Neuron (in vitro differentiated cells): ENCODE measurements around the gene USP7.

ENCODE experiments used
- H2AFZ ChIP-seq: one replicate; pipeline ENCODE4 v1.6.1; 2013; ENCODE audit warnings: low read depth, mild to moderate bottlenecking, inconsistent platforms, low read length, moderate library complexity
- H3K27me3 ChIP-seq: one replicate; pipeline ENCODE4 v1.6.1; 2013; ENCODE audit warnings: low read length; ENCODE audit not compliant: insufficient read depth
- H3K36me3 ChIP-seq: one replicate; pipeline ENCODE4 v1.6.1; 2013; ENCODE audit warnings: low read length; ENCODE audit not compliant: insufficient read depth
- H3K4me1 ChIP-seq: one replicate; pipeline ENCODE4 v1.6.1; 2013; ENCODE audit warnings: low read length; ENCODE audit not compliant: insufficient read depth
- H3K4me3 ChIP-seq: 2 replicates; pipeline ENCODE4 v1.5.1; 2013; ENCODE audit warnings: mild to moderate bottlenecking, low read length, moderate library complexity
- H3K9me3 ChIP-seq: one replicate; pipeline ENCODE4 v1.6.1; 2013; ENCODE audit warnings: low read length

USP7 gene

DNA sequence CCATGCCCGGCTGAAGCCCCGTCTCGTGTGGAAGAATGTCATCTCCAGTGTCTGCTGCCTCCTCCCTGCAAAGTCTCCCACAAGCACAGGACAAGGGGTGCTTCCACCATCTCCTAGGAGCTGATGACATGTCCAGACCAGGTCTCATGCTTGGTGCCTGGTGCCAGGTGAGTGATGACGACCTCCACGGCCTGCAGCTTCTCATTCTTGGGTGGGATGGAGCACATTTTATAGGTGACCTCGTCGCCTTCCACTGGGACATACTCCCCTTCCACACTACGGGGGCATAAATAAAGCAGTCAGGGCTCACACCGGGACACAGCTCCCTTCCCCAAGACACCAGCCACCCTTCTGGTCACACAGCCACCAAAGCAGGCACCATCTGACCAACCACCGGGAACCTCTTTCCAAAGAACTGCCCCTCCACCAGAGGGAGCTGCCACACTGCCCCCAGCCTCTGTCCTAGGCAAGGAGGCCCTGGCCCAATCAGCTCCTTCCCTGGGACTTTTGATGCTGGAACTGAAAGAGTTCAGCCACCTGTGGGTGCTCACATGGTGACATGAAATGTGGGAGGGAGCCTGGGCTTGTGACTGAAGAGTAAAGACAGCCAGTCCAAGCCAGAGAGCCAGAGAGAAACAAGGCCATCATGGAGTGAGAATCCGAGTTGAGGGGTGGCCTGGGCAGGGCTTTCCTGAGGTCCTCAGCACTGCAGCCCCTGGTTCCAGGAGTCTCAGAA is 108.5 kb downstream of the USP7 start:
- Histone ChIP-seq H3K4me1 (peaks cover 23% of the 10 kb centered on the region), H2AFZ (no peak overlapping the region), H3K4me3 (no peak overlapping the region), H3K27me3 (no peaks in the 10 kb centered on the region), H3K36me3 (peaks cover 64% of the 10 kb centered on the region), H3K9me3 (no peaks in the 10 kb centered on the region)

DNA sequence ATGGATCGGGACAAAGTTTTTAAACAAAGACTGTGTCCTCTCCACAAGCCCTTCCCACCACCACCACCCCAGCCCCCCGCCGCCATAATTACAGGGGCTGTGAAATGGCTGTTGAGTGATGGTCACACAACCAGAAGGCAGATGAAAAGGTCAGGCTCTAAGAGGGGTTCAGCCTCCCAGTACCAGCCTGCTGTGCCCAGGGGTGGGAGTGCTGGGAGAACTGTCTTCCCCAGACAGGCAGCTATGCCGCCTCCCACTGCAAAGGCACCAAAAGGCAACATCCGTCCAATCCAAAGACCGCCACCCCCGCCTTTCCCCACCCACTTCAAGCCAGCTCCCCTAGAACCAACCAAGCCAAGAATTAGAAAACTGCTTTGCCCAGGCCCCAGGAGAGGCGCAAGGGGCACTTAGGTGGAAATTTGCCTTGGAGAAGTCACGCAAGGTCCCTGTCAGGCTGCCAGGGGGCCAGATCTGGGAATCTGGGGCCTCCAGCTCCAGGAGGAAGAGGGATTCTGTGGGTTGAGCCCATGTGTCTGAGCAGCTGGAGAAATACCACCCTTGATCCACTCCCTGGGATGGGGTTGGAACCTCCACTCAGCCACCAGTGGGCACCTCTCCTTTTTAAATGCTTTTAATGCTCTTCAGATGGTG is 109.3 kb downstream of the USP7 start:
- Histone ChIP-seq H3K9me3 (no peaks in the 10 kb centered on the region), H3K4me3 (no peak overlapping the region), H3K4me1 (peaks cover 19% of the 10 kb centered on the region), H2AFZ (no peak overlapping the region), H3K36me3 (peaks cover 69% of the 10 kb centered on the region), H3K27me3 (no peaks in the 10 kb centered on the region)

- H3K36me3 ChIP-seq: peaks cover 71% of the 10 kb centered on the region
- H2AFZ ChIP-seq: no peak overlapping the region
- no peaks in the 10 kb centered on the region for H3K27me3 ChIP-seq
- H3K4me1 ChIP-seq: peaks cover 19% of the 10 kb centered on the region
- H3K9me3 ChIP-seq: no peaks in the 10 kb centered on the region
- no peak overlapping the region for H3K4me3 ChIP-seq
Observed at GRCh38 chr16:8853611-8854010, 110.1 kb downstream of the USP7 start.

DNA sequence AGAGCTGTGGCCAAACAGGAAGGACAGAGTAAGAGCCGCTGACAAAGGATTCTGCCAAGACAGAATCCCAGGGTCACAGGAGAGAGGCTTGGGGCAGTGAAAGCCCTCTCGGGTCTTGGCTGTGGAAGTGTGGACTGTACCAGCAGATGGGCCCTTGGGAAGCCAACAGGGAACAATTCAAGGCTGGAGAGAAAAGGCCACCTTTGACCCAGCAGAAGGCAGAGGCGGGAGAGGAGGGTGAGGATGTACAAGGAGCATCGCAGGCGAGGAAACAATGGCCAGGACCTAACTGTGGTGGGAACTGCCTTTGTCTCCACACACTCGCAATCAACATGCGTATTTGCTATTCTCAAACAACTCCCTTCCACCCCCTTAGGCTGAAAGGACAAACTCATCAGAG is 110.6 kb downstream of the USP7 start:
- Histone ChIP-seq H3K4me3 (no peak overlapping the region), H3K36me3 (peaks cover 70% of the 10 kb centered on the region), H3K9me3 (no peaks in the 10 kb centered on the region), H3K4me1 (peaks cover 19% of the 10 kb centered on the region), H3K27me3 (no peaks in the 10 kb centered on the region), H2AFZ (no peak overlapping the region)

DNA sequence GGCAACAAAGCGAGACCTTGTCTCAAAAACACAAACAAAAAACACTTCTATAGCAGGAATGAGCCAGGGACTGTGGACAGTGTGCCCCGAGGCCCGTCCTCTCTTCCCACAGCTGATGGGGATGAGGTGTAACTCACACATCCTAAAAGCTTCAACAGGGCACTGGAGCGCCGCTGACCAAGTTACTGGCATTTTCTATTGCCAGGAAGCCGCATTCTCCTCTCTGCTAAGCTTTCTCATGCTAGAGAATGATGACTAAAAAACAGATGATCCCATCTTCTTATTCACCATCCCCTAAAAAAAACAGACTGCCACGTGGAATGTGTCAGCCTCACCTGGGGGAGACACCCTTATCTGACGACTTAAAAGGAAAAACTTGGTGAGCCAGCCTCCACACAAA is 111.2 kb downstream of the USP7 start:
- Histone ChIP-seq H3K36me3 (peaks cover 71% of the 10 kb centered on the region), H3K9me3 (no peaks in the 10 kb centered on the region), H2AFZ (no peak overlapping the region), H3K27me3 (no peaks in the 10 kb centered on the region), H3K4me3 (no peak overlapping the region), H3K4me1 (peaks cover 19% of the 10 kb centered on the region)

GRCh38 chr16:8851761-8852403 is 111.8 kb downstream of the USP7 start:
- no peaks in the 10 kb centered on the region for H3K27me3 ChIP-seq
- H3K9me3 ChIP-seq: no peaks in the 10 kb centered on the region
- peaks cover 19% of the 10 kb centered on the region for H3K4me1 ChIP-seq
- H3K36me3 ChIP-seq: peaks cover 74% of the 10 kb centered on the region
- no peak overlapping the region for H2AFZ ChIP-seq
- H3K4me3 ChIP-seq: no peak overlapping the region

DNA sequence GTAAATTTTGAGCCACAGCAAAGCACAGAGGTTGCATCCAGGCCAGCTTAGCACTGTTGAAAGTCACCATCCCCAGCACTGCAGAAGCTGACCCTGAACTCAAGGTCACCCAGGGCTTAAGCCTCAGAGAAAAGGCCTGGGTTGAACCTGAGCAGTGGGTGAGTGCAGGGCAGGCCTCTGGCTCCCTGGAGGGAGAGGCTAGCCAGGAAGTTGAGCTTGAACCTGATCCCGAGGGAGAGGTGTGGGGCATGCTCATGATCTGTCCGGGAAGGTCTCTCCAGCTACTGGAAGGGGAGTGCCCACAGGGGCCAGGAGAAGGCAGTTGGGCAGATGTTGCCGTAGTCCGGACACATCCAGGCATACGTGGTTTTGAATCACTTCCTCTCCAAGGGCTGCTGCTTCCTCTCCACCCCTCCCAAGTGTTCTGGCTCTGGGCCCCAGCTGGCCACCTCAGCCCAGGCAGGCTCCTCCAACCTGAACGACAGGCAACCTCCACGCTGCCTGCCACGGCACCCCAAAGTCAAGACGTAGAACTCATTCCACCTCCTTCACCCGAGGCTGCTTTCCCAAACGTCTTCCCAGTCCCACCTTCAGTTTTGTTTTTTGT is 113.3 kb downstream of the USP7 start:
- no peak overlapping the region for H2AFZ ChIP-seq
- no peak overlapping the region for H3K4me3 ChIP-seq
- H3K4me1 ChIP-seq: peaks cover 19% of the 10 kb centered on the region
- no peaks in the 10 kb centered on the region for H3K9me3 ChIP-seq
- H3K36me3 ChIP-seq: peaks cover 61% of the 10 kb centered on the region
- H3K27me3 ChIP-seq: no peaks in the 10 kb centered on the region

DNA sequence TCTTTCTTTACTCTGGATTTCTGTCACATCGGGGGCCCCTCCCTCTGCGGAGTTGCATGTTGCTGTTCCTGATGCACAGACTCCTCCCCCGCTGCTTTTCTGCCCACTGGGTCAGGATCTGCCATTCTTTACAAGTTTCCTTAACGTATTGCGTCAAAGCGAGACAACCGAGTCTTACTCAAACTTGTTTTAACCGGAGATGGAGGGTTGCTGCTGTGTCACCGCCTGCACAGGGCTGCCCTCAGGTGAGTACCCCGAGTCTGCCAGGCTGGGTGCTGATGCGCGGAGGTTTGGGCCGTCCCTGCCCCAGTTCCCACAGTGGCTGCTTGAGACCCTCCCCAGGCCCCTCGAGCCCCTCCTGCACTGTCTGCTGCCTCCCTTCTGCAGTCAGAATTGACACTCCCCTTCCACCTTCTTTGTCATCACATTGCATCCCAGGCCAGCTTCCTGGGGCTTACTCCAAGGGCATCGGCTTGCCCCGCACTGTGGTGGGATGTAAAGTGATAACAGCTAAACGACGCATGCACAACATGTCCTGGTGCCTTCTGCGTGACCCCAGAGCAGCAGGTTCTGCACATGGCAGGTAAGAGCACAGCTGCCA is 114.2 kb downstream of the USP7 start:
- H3K36me3 ChIP-seq: peaks cover 54% of the 10 kb centered on the region

GRCh38 chr16:8848939-8849391 is 114.7 kb downstream of the USP7 start:
- Histone ChIP-seq H3K9me3 (no peaks in the 10 kb centered on the region), H3K27me3 (no peaks in the 10 kb centered on the region), H2AFZ (no peak overlapping the region), H3K4me3 (no peak overlapping the region), H3K36me3 (peaks cover 49% of the 10 kb centered on the region), H3K4me1 (peaks cover 19% of the 10 kb centered on the region)

More for the DNA sequence above, 114.2 kb downstream of the USP7 start:
- Histone ChIP-seq H3K4me1 (peaks cover 19% of the 10 kb centered on the region), H3K9me3 (no peaks in the 10 kb centered on the region), H3K27me3 (no peaks in the 10 kb centered on the region), H3K4me3 (no peak overlapping the region), H2AFZ (no peak overlapping the region)

GRCh38 chr16:8848231-8848938 is 115.3 kb downstream of the USP7 start:
- peaks cover 14% of the 10 kb centered on the region for H3K4me1 ChIP-seq
- no peaks in the 10 kb centered on the region for H3K9me3 ChIP-seq
- no peak overlapping the region for H2AFZ ChIP-seq
- H3K36me3 ChIP-seq: peaks cover 49% of the 10 kb centered on the region
- no peak overlapping the region for H3K4me3 ChIP-seq
- no peaks in the 10 kb centered on the region for H3K27me3 ChIP-seq

DNA sequence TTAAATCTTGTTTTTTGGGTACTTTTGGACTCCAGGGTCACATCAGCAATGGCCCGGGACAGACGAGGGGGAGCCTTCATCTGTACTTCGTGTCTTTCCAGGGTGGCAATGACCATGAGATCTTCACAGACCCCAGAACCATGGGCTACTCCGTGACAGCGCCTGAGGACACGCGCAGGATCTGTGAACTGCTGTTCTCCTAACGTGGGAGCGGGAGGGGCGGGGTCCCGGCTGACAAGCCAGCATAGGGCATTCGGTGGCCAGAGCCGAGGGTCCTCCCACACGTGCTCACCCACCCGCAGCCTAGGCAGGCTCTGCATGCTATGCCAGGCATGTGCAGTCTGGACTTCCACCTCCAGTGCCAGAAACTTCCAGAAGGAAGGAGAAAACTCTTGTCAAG is 116.1 kb downstream of the USP7 start:
- Histone ChIP-seq H3K4me3 (no peak overlapping the region), H2AFZ (no peak overlapping the region), H3K9me3 (no peaks in the 10 kb centered on the region), H3K4me1 (peaks cover 6% of the 10 kb centered on the region), H3K27me3 (no peaks in the 10 kb centered on the region), H3K36me3 (peaks cover 49% of the 10 kb centered on the region)

DNA sequence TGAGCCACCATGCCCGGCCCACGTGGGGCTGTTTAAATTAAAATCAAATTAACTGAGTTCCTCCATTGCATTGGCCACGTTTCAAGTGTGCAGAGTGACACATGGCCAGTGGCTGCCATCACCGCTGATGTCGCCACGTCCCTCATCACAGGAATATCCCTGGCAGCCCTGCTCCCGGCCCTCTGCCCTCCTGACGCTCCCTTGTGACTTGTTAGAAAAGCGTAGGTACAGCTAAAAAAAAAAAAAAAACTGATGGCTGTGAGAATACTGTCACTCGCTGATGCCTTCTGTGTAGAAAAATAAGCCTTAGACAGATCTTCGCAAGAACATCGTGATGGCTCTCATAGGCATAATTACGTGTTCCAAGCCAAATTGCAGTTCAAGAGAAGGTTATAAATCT is 116.6 kb downstream of the USP7 start:
- H3K36me3 ChIP-seq: peaks cover 45% of the 10 kb centered on the region
- no peaks in the 10 kb centered on the region for H3K9me3 ChIP-seq
- no peak overlapping the region for H2AFZ ChIP-seq
- H3K27me3 ChIP-seq: no peaks in the 10 kb centered on the region
- H3K4me1 ChIP-seq: peaks cover 2% of the 10 kb centered on the region
- no peak overlapping the region for H3K4me3 ChIP-seq
